MCF 10A (cell line): ENCODE data around the gene DCPS. TPM values are rescaled to one million over a fixed set of nuclear protein-coding genes. Genes with fewer than 3 reads are reported as not detected.
"Not testable (repeated sequence)": the region's sequence is repeated elsewhere in the genome, so short reads cannot be mapped to it uniquely, and the experiment has no call there.

Experiments
- Bru-seq: library from RNA; stranded (reverse); fragments of 400-500 nt; gene quantifications from one replicate; lab custom pipeline; 2021; lab: Mats Ljungman, UMichigan
- BruChase-seq, 2 experiments: library from RNA; stranded (reverse); fragments of 400-500 nt; gene quantifications; one replicate each; lab custom pipeline; 2021; lab: Mats Ljungman, UMichigan
- BruUV-seq: library from RNA; stranded (reverse); fragments of 400-500 nt; replicated peaks from 2 replicates; lab custom pipeline; 2021; lab: Mats Ljungman, UMichigan
- CTCF ChIA-PET: fragments of 300-600 bp; sonication (Branson Sonifier 250); formaldehyde crosslinking; extraction: SDS; loops from one replicate; lab custom pipeline; 2021; ENCODE audit warnings: antibody characterized with exemption, inconsistent platforms; lab: Yijun Ruan, JAX
- POLR2A ChIA-PET: fragments of 300-600, 350-650 bp; sonication (Branson Sonifier 250); formaldehyde crosslinking; extraction: SDS; loops from one replicate; lab custom pipeline; 2020; ENCODE audit warnings: antibody characterized with exemption, inconsistent platforms; lab: Yijun Ruan, JAX
- DNase-seq: peaks from one replicate; pipeline ENCODE4 v3.0.0-alpha.2; 2018; ENCODE audit not compliant: unreplicated experiment
- H3K27ac Mint-ChIP-seq: one replicate; pipeline ENCODE4 v1.8.0; 2022; ENCODE audit warnings: mild to moderate bottlenecking, low read depth, mixed read lengths; ENCODE audit not compliant: unreplicated experiment
- H3K27me3 Mint-ChIP-seq: one replicate; pipeline ENCODE4 v1.8.0; 2022; ENCODE audit warnings: mixed read lengths; ENCODE audit not compliant: insufficient read depth, unreplicated experiment
- H3K36me3 Mint-ChIP-seq: one replicate; pipeline ENCODE4 v1.8.0; 2022; ENCODE audit warnings: mild to moderate bottlenecking, moderate library complexity, mixed read lengths; ENCODE audit not compliant: insufficient read depth, unreplicated experiment
- H3K4me1 Mint-ChIP-seq: one replicate; pipeline ENCODE4 v1.8.0; 2022; ENCODE audit warnings: mixed read lengths; ENCODE audit not compliant: insufficient read depth, unreplicated experiment
- H3K4me3 Mint-ChIP-seq: one replicate; pipeline ENCODE4 v1.8.0; 2022; ENCODE audit warnings: mild to moderate bottlenecking, moderate library complexity, mixed read lengths; ENCODE audit not compliant: unreplicated experiment
- H3K9me3 Mint-ChIP-seq: one replicate; pipeline ENCODE4 v1.8.0; 2022; ENCODE audit warnings: mixed read lengths; ENCODE audit not compliant: unreplicated experiment
- CTCF ChIP-seq: fragments of 200-600 bp; IDR thresholded peaks from one replicate; pipeline ENCODE4 v1.8.0; 2022; ENCODE audit warnings: antibody characterized with exemption, mild to moderate bottlenecking; ENCODE audit not compliant: unreplicated experiment
- intact Hi-C: fragments of 100-400 bp; cut with micrococcal nuclease; formaldehyde crosslinking; loops from 2 replicates; pipeline ENCODE4 v1.14.1; 2022
- long read RNA-seq: library from polyadenylated mRNA; stranded (forward); transcript quantifications from one replicate; pipeline ENCODE4 v2.0.0, GENCODE V29; 2022
- total RNA-seq: library from RNA; stranded (reverse); gene quantifications from 2 replicates; pipeline ENCODE4 v1.2.3, GENCODE V29; 2022

The DCPS gene, protein sequence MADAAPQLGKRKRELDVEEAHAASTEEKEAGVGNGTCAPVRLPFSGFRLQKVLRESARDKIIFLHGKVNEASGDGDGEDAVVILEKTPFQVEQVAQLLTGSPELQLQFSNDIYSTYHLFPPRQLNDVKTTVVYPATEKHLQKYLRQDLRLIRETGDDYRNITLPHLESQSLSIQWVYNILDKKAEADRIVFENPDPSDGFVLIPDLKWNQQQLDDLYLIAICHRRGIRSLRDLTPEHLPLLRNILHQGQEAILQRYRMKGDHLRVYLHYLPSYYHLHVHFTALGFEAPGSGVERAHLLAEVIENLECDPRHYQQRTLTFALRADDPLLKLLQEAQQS
- total RNA-seq (29.6 and 33.7 TPM in 2 replicates), Bru-seq, nascent RNA (percentile 52 among the genes with signal in this experiment), BruChase-seq, experiment 1, labeled RNA remaining after a 6-hour chase (percentile 54 among the genes with signal in this experiment), BruChase-seq, experiment 2, labeled RNA remaining after a 2-hour chase (percentile 49 among the genes with signal in this experiment)
- long read RNA-seq, transcript DCPS-201 (6 exons, 1,479 nt) = major isoform, 12 of 16 reads
- long read RNA-seq, partial matches to known transcripts = 0 of 16 reads
- long read RNA-seq, other reads (novel, unspliced or antisense) = 4 of 16 reads

- CTCF ChIA-PET = interaction anchor here (0.7 to 3.4 kb wide), 3 partner anchors 128 to 381 kb away, joined by 3 to 29 read pairs (median 3); no protein-coding TSS in a partner anchor
Measured at GRCh38 chr11:126303623-126304456, at the start of gene DCPS. Gene DCPS (plus strand): TSS chr11:126304060. CDS start chr11:126304081, 21 bp downstream.

DNA sequence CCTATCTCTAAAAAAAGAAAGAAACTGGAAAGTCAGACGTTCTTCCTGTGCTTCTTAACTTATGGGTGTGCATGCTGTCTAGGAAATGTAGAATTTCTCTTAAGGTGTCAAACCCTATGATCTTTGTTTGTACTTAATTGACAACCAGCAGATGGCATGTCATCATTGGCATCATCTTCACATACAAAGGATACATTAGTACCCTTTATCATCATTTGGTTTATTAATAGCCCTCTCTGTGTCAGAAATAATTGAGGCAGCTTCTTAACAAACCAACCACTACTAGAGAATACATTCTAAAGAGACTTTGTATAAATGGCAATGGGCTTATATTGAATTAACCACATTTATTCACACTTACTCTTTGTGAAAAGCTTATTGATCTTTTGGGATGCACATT, 49.0 kb upstream of the DCPS start:
- H3K4me1 Mint-ChIP-seq = no peaks in the 10 kb centered on the region
- no TSS peak for BruUV-seq
- H3K36me3 Mint-ChIP-seq = peaks cover 24% of the 10 kb centered on the region
- TF ChIP-seq CTCF = no peak
- no peak overlapping the region for H3K27ac Mint-ChIP-seq
- intact Hi-C loops = no loop called here
- ChIA-PET CTCF (interaction anchor here (0.7 kb wide), 1 partner anchor 1373 kb away, joined by 3 read pairs; no protein-coding TSS in a partner anchor), POLR2A (interaction anchor here (2.0 kb wide), 1 partner anchor 13 kb away, joined by 4 read pairs; the partner anchor contains the start of gene SRPRA)
- no peaks in the 10 kb centered on the region for H3K9me3 Mint-ChIP-seq
- no peak overlapping the region for H3K4me3 Mint-ChIP-seq
- H3K27me3 Mint-ChIP-seq = no peaks in the 10 kb centered on the region
- DNase-seq = no peak

More at GRCh38 chr11:126303623-126304456, at the start of gene DCPS:
- no TSS peak for BruUV-seq
- H3K9me3 Mint-ChIP-seq = no peaks in the 10 kb centered on the region
- TF ChIP-seq CTCF = no peak
- peak within 1 kb of the TSS; percentile 89 for H3K4me3 Mint-ChIP-seq
- intact Hi-C loops = loop anchor here (1.0 kb wide), 1 partner anchor 36 kb away; the partner anchor contains the start of gene SRPRA
- peak; percentile 88 for DNase-seq
- H3K27me3 Mint-ChIP-seq = no peaks in the 10 kb centered on the region
- H3K36me3 Mint-ChIP-seq = peaks cover 48% of the 10 kb centered on the region
- H3K4me1 Mint-ChIP-seq = peaks cover 6% of the 10 kb centered on the region
- H3K27ac Mint-ChIP-seq = peak within 1 kb of the TSS; percentile 79
- POLR2A ChIA-PET = interaction anchor here (0.6 to 2.3 kb wide), 12 partner anchors 9 to 177 kb away, joined by 3 to 14 read pairs (median 4); partner anchors contain the start of genes FOXRED1 and SRPRA

- H3K9me3 Mint-ChIP-seq, H3K27me3 Mint-ChIP-seq, DNase-seq, BruUV-seq, H3K4me1 Mint-ChIP-seq, H3K27ac Mint-ChIP-seq, intact Hi-C loops, H3K4me3 Mint-ChIP-seq: not testable (repeated sequence)
- H3K36me3 Mint-ChIP-seq = peaks cover 24% of the 10 kb centered on the region
- CTCF ChIA-PET = interaction anchor here (0.7 to 1.2 kb wide), 2 partner anchors 36 to 54 kb away, joined by 3 read pairs; no protein-coding TSS in a partner anchor
- POLR2A ChIA-PET = interaction anchor here (2.0 kb wide), 1 partner anchor 13 kb away, joined by 4 read pairs; the partner anchor contains the start of gene SRPRA
Measured at GRCh38 chr11:126255507-126255906, 48.4 kb upstream of the DCPS start.

DNA sequence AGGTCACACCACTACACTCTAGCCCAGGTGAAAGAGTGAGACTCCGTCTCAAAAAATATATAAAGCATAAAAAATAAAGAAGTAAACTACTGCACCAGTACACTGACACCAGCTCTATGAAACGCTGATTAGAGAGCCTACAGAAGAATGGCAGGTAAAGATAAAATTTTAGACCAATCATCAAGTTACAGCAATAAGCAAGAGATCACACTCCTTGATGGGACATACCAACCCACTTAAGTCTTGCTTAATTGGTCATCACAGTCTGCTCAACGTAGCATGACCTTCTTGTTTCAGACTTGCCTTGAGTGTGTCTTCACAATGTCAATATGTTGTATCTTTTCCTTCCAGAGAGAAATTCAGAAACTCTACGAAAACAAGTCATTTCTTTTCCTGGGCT, 47.6 kb upstream of the DCPS start:
- ChIA-PET CTCF (interaction anchor here (0.7 to 1.2 kb wide), 3 partner anchors 9 to 55 kb away, joined by 3 read pairs; no protein-coding TSS in a partner anchor), POLR2A (interaction anchor here (2.0 kb wide), 1 partner anchor 12 kb away, joined by 4 read pairs; the partner anchor contains the start of gene SRPRA)
- Mint-ChIP-seq H3K36me3 (peaks cover 27% of the 10 kb centered on the region), H3K9me3 (no peaks in the 10 kb centered on the region), H3K27me3 (no peaks in the 10 kb centered on the region), H3K4me3 (no peak overlapping the region), H3K27ac (no peak overlapping the region), H3K4me1 (peaks cover 3% of the 10 kb centered on the region)
- intact Hi-C loops = no loop called here
- TF ChIP-seq CTCF = no peak
- BruUV-seq = no TSS peak
- no peak for DNase-seq
